Activated CD4-positive, alpha-beta T cell treated with anti-CD3 and anti-CD28 coated beads for 36 hours (primary cell): Measurements from ENCODE around the gene CHST15. TPM values are rescaled to one million over a fixed set of nuclear protein-coding genes. Genes with fewer than 3 reads are reported as not detected.

Experiments used
- ATAC-seq: fragments of 200-7000 bp; cut with Tn5 transposase; one replicate; pipeline ENCODE4 v1.10.0; 2021; ENCODE audit warnings: mild to moderate bottlenecking, moderate library complexity
- CTCF ChIA-PET: fragments of 350-600 bp; sonication (Branson Sonifier 250); formaldehyde crosslinking; loops from one replicate; lab custom pipeline; 2021; ENCODE audit warnings: antibody characterized with exemption; lab: Charles Lee
- POLR2A ChIA-PET: fragments of 350-600 bp; sonication (Branson Sonifier 250); formaldehyde crosslinking; loops from one replicate; lab custom pipeline; 2021; ENCODE audit warnings: antibody characterized with exemption, inconsistent platforms; lab: Charles Lee
- DNase-seq: peaks from one replicate; pipeline ENCODE4 v3.0.0-alpha.2; 2020
- H3K27ac Mint-ChIP-seq: one replicate; pipeline ENCODE4 v1.8.0; 2021; ENCODE audit warnings: mixed read lengths
- H3K27me3 Mint-ChIP-seq: one replicate; pipeline ENCODE4 v1.8.0; 2021; ENCODE audit warnings: mixed read lengths
- H3K36me3 Mint-ChIP-seq: one replicate; pipeline ENCODE4 v1.8.0; 2021; ENCODE audit warnings: low read depth, mixed read lengths
- H3K4me1 Mint-ChIP-seq: one replicate; pipeline ENCODE4 v1.8.0; 2021; ENCODE audit warnings: mixed read lengths
- H3K4me3 Mint-ChIP-seq: one replicate; pipeline ENCODE4 v1.8.0; 2021; ENCODE audit warnings: mild to moderate bottlenecking, moderate library complexity, mixed read lengths
- H3K9me3 Mint-ChIP-seq: one replicate; pipeline ENCODE4 v1.8.0; 2021; ENCODE audit warnings: low read depth, mixed read lengths
- intact Hi-C, 2 experiments: fragments of 100-400 bp; cut with DNase I in 1 of 2; cut with micrococcal nuclease in 1 of 2; formaldehyde crosslinking; loops; one replicate each; pipeline versions ENCODE4 v1.14.2 to v1.15.1; 2022 to 2024; cut with DNase I, micrococcal nuclease
- total RNA-seq, 2 experiments: library from RNA; stranded (reverse); gene quantifications; one replicate each; pipeline ENCODE4 v1.2.3, GENCODE V29; 2021

Gene CHST15
- total RNA-seq, 2 experiments from 2014 or later, result 0.40 to 0.43 TPM

GRCh38 chr10:123972481-123973401 is 120.7 kb downstream of the CHST15 start:
- intact Hi-C loops, result loop anchor here in 1 of 2 experiments (10.0 kb wide), 1 partner anchor 838 kb away; the partner anchor contains the start of gene HMX3
- H3K9me3 Mint-ChIP-seq, result no peaks in the 10 kb centered on the region
- DNase-seq (no peak), ATAC-seq (no peak)
- no peak overlapping the region for H3K27ac Mint-ChIP-seq
- H3K36me3 Mint-ChIP-seq, result peaks cover 2% of the 10 kb centered on the region
- peaks cover 73% of the 10 kb centered on the region for H3K27me3 Mint-ChIP-seq
- POLR2A ChIA-PET, result no interaction called here
- H3K4me3 Mint-ChIP-seq, result no peak overlapping the region
- CTCF ChIA-PET, result interaction anchor here (0.5 kb wide), 1 partner anchor 357 kb away, joined by 3 read pairs; no protein-coding TSS in a partner anchor
- peaks cover 3% of the 10 kb centered on the region for H3K4me1 Mint-ChIP-seq

DNA sequence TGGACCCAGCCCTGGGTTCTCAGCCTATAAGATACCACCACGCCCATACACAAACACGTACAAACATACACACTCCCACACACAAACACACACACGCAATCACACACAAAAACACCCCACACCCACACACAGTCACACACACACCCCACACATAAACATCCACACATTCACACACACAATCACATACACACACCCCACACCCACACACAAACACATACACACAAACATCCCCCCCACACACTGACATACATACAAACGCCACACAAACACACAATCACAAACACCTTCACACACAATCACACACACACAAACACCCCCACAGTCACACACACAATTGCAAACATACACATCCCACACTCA is 122.5 kb downstream of the CHST15 start:
- Mint-ChIP-seq H3K4me1 (peaks cover 3% of the 10 kb centered on the region), H3K27me3 (peaks cover 64% of the 10 kb centered on the region), H3K27ac (no peak overlapping the region), H3K4me3 (no peak overlapping the region), H3K36me3 (peaks cover 2% of the 10 kb centered on the region), H3K9me3 (no peaks in the 10 kb centered on the region)
- DNase-seq, result no peak
- CTCF ChIA-PET, result no interaction called here
- POLR2A ChIA-PET, result no interaction called here
- intact Hi-C loops, result loop anchor here in 1 of 2 experiments (10.0 kb wide), 1 partner anchor 836 kb away; the partner anchor contains the start of gene HMX3
- no peak for ATAC-seq

- Mint-ChIP-seq H3K4me3 (no peak overlapping the region), H3K9me3 (no peaks in the 10 kb centered on the region), H3K36me3 (peaks cover 2% of the 10 kb centered on the region), H3K4me1 (peaks cover 3% of the 10 kb centered on the region), H3K27ac (no peak overlapping the region), H3K27me3 (peaks cover 65% of the 10 kb centered on the region)
- POLR2A ChIA-PET, result no interaction called here
- ATAC-seq, result no peak
- CTCF ChIA-PET, result interaction anchor here (0.6 to 1.1 kb wide), 3 partner anchors 17 to 388 kb away, joined by 3 to 4 read pairs (median 3); no protein-coding TSS in a partner anchor
- intact Hi-C loops, result loop anchor here in 1 of 2 experiments (10.0 kb wide), 1 partner anchor 836 kb away; the partner anchor contains the start of gene HMX3
- no peak for DNase-seq
These were observed 123.0 kb downstream of the CHST15 start for GRCh38 chr10:123970207-123970926.

DNA sequence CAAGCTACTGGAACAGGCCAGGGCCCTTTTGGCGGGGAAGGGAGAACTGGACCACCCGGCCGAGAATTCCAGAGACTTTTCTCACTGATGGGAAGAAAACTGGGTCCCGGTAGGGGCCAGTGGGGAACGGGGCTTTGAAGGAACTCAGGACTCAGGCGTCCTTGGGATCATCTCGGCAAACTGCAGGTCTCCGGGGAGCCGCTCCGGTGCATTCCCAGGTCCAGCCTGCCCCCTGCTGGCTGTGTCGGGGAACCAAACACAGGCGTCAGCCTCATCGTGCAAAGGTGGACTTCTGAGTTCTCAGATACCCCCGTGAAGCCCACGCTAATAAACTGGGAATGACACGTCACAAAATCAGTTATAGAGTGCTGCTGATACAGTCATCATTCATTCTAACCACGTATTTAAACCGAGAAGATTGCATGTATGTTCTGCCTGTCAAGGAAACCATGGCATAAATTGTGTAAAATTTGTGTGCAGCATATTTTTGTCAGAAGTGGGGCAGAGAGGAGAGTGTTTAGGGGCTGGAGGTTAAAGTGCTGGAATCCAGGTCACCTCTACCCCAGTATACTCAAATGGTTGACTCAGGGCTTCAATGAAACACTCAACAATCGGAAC is 125.7 kb downstream of the CHST15 start:
- ATAC-seq, result peak; percentile 65
- Mint-ChIP-seq H3K4me3 (no peak overlapping the region), H3K36me3 (peaks cover 2% of the 10 kb centered on the region), H3K27ac (no peak overlapping the region), H3K4me1 (peaks cover 3% of the 10 kb centered on the region), H3K27me3 (peaks cover 56% of the 10 kb centered on the region), H3K9me3 (no peaks in the 10 kb centered on the region)
- CTCF ChIA-PET, result interaction anchor here (0.7 to 2.6 kb wide), 4 partner anchors 9 to 393 kb away, joined by 4 to 15 read pairs (median 6); no protein-coding TSS in a partner anchor
- intact Hi-C loops, result loop anchor here (1.0 kb wide), 1 partner anchor 385 kb away; no protein-coding TSS in a partner anchor
- POLR2A ChIA-PET, result no interaction called here
- peak; percentile 81 for DNase-seq

GRCh38 chr10:123966896-123967231 is 126.5 kb downstream of the CHST15 start:
- intact Hi-C loops, result loop anchor here (1.0 kb wide), 1 partner anchor 385 kb away; no protein-coding TSS in a partner anchor
- CTCF ChIA-PET, result interaction anchor here (0.6 to 2.6 kb wide), 6 partner anchors 10 to 392 kb away, joined by 3 to 15 read pairs (median 4); no protein-coding TSS in a partner anchor
- H3K4me1 Mint-ChIP-seq, result peaks cover 3% of the 10 kb centered on the region
- peaks cover 58% of the 10 kb centered on the region for H3K27me3 Mint-ChIP-seq
- POLR2A ChIA-PET, result no interaction called here
- peaks cover 2% of the 10 kb centered on the region for H3K36me3 Mint-ChIP-seq
- H3K9me3 Mint-ChIP-seq, result no peaks in the 10 kb centered on the region
- H3K27ac Mint-ChIP-seq, result no peak overlapping the region
- no peak for DNase-seq
- ATAC-seq, result no peak
- H3K4me3 Mint-ChIP-seq, result no peak overlapping the region

GRCh38 chr10:123965973-123966895 is 127.2 kb downstream of the CHST15 start:
- Mint-ChIP-seq H3K27ac (no peak overlapping the region), H3K27me3 (peaks cover 51% of the 10 kb centered on the region), H3K4me1 (no peaks in the 10 kb centered on the region), H3K9me3 (no peaks in the 10 kb centered on the region), H3K36me3 (no peaks in the 10 kb centered on the region), H3K4me3 (no peak overlapping the region)
- POLR2A ChIA-PET, result no interaction called here
- DNase-seq, result no peak
- ATAC-seq, result no peak
- CTCF ChIA-PET, result interaction anchor here (0.6 to 2.6 kb wide), 6 partner anchors 10 to 1464 kb away, joined by 3 to 15 read pairs (median 4); no protein-coding TSS in a partner anchor
- intact Hi-C loops, result no loop called here

DNA sequence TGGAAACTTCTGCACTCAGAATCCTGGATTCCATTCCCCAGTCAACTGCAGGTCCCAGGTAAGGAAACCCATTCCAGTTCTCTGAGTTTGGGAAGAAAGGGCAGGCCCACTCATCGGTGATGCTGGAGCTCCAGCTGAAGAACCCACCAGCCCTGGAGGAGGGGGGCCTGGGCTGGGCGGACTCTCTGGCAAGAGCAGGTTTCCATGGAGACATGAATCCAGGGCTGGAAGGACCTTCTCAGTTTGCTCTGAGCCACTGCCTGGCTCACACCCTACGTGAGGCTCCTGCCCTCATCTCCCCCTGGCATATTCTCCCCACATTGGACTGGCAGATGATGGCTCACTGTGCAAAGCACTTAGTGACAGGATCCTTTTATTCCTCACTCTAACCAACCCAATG is 128.4 kb downstream of the CHST15 start:
- Mint-ChIP-seq H3K4me1 (no peaks in the 10 kb centered on the region), H3K9me3 (no peaks in the 10 kb centered on the region), H3K27ac (no peak overlapping the region), H3K4me3 (no peak overlapping the region), H3K27me3 (peaks cover 41% of the 10 kb centered on the region), H3K36me3 (no peaks in the 10 kb centered on the region)
- ChIA-PET POLR2A (no interaction called here), CTCF (interaction anchor here (0.7 kb wide), 1 partner anchor 175 kb away, joined by 3 read pairs; no protein-coding TSS in a partner anchor)
- no peak for ATAC-seq
- intact Hi-C loops, result no loop called here
- no peak for DNase-seq

- no peaks in the 10 kb centered on the region for H3K36me3 Mint-ChIP-seq
- H3K4me1 Mint-ChIP-seq, result no peaks in the 10 kb centered on the region
- ChIA-PET POLR2A (interaction anchor here (0.6 kb wide), 1 partner anchor 1222 kb away, joined by 3 read pairs; no protein-coding TSS in a partner anchor), CTCF (interaction anchor here (1.2 kb wide), 1 partner anchor 380 kb away, joined by 3 read pairs; no protein-coding TSS in a partner anchor)
- no peak for DNase-seq
- peaks cover 27% of the 10 kb centered on the region for H3K27me3 Mint-ChIP-seq
- no peaks in the 10 kb centered on the region for H3K9me3 Mint-ChIP-seq
- H3K4me3 Mint-ChIP-seq, result no peak overlapping the region
- intact Hi-C loops, result no loop called here
- ATAC-seq, result no peak
- no peak overlapping the region for H3K27ac Mint-ChIP-seq
These were observed 130.5 kb downstream of the CHST15 start for GRCh38 chr10:123962756-123963530.

- CTCF ChIA-PET, result no interaction called here
- H3K36me3 Mint-ChIP-seq, result no peaks in the 10 kb centered on the region
- H3K4me1 Mint-ChIP-seq, result no peaks in the 10 kb centered on the region
- no peaks in the 10 kb centered on the region for H3K9me3 Mint-ChIP-seq
- H3K27me3 Mint-ChIP-seq, result peaks cover 10% of the 10 kb centered on the region
- H3K4me3 Mint-ChIP-seq, result no peak overlapping the region
- POLR2A ChIA-PET, result no interaction called here
- no peak for DNase-seq
- no peak overlapping the region for H3K27ac Mint-ChIP-seq
- intact Hi-C loops, result no loop called here
- no peak for ATAC-seq
These were observed 135.2 kb downstream of the CHST15 start for GRCh38 chr10:123958241-123958640.
